Liver (tissue), 3 donors: Measurements from ENCODE around the gene UBASH3B.

Experiments
- EGR1 ChIP-seq, 2 donors: IDR thresholded peaks; 2 replicates each; pipeline ENCODE4 v1.6.1; 2016 to 2018; ENCODE audit warnings: antibody characterized with exemption in 2 of 2, low read depth in 2 of 2
- HNF4A ChIP-seq, 2 donors: conservative IDR thresholded peaks; 2 replicates each; pipeline ENCODE4 v1.6.1; 2016; ENCODE audit warnings: antibody characterized with exemption in 2 of 2, mild to moderate bottlenecking in 2 of 2
- JUND ChIP-seq, 2 donors: IDR thresholded peaks; 2 replicates each; pipeline ENCODE4 v1.6.1; 2016; ENCODE audit warnings: antibody characterized with exemption in 2 of 2
- RAD21 ChIP-seq, 2 donors: IDR thresholded peaks; 2 replicates each; pipeline ENCODE4 v1.6.1; 2016; ENCODE audit warnings: antibody characterized with exemption in 2 of 2, mild to moderate bottlenecking in 2 of 2
- RXRA ChIP-seq, 2 donors: IDR thresholded peaks; 2 replicates each; pipeline ENCODE4 v1.6.1; 2017 to 2018; ENCODE audit warnings: antibody characterized with exemption in 2 of 2, mild to moderate bottlenecking in 1 of 2
- YY1 ChIP-seq: IDR thresholded peaks from 2 replicates; pipeline ENCODE4 v1.6.1; 2016; ENCODE audit warnings: antibody characterized with exemption, mild to moderate bottlenecking
- TF ChIP-seq, protein P1 (sequence below): fragments of 150-350 bp; IDR thresholded peaks from 2 replicates; pipeline ENCODE4 v1.5.1; 2017; ENCODE audit warnings: improper control_type of control experiment, low read depth, low read length; ENCODE audit not compliant: missing input control
- TF ChIP-seq, protein P2 (sequence below): IDR thresholded peaks from 2 replicates; pipeline ENCODE4 v1.6.1; 2016; ENCODE audit warnings: antibody characterized with exemption
- TF ChIP-seq, protein P3 (sequence below): IDR thresholded peaks from 2 replicates; pipeline ENCODE4 v1.6.1; 2016; ENCODE audit warnings: antibody characterized with exemption
- donor health status: healthy.
- donor health status: healthy.

DNA sequence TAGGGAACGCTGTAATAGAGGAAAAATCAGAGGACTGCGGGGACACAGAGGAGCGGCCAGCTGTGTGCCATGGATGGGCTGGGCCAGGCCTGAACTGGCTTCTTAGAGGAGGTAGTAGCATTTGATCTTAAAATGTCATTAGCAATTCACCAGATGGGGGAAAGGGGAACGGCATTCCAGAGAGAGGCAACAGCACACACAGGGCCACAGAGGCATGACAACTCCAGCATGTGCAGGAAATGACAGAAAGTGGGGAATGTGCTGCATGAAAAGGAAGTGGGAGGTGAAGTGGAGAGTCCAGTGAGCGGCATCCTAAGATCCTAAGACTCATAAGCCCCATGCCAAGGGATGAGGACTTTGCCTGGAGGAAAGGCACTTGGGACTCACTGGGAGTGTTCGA lies 69.0 kb downstream of the UBASH3B start:
- TF ChIP-seq YY1 = no peak
- TF ChIP-seq, protein P1, sequence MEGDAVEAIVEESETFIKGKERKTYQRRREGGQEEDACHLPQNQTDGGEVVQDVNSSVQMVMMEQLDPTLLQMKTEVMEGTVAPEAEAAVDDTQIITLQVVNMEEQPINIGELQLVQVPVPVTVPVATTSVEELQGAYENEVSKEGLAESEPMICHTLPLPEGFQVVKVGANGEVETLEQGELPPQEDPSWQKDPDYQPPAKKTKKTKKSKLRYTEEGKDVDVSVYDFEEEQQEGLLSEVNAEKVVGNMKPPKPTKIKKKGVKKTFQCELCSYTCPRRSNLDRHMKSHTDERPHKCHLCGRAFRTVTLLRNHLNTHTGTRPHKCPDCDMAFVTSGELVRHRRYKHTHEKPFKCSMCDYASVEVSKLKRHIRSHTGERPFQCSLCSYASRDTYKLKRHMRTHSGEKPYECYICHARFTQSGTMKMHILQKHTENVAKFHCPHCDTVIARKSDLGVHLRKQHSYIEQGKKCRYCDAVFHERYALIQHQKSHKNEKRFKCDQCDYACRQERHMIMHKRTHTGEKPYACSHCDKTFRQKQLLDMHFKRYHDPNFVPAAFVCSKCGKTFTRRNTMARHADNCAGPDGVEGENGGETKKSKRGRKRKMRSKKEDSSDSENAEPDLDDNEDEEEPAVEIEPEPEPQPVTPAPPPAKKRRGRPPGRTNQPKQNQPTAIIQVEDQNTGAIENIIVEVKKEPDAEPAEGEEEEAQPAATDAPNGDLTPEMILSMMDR = no peak
- TF ChIP-seq, protein P2, sequence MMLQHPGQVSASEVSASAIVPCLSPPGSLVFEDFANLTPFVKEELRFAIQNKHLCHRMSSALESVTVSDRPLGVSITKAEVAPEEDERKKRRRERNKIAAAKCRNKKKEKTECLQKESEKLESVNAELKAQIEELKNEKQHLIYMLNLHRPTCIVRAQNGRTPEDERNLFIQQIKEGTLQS = no peak
- TF ChIP-seq RXRA (IDR thresholded peaks at IDR 0.05) = no peak
- TF ChIP-seq EGR1 (IDR thresholded peaks at IDR 0.05; ENCODE audit: low read depth in 2 of 2) = no peak
- TF ChIP-seq RAD21 (IDR thresholded peaks at IDR 0.05) = no peak
- no peak for TF ChIP-seq HNF4A (conservative IDR thresholded peaks at IDR 0.05)
- TF ChIP-seq, protein P3, sequence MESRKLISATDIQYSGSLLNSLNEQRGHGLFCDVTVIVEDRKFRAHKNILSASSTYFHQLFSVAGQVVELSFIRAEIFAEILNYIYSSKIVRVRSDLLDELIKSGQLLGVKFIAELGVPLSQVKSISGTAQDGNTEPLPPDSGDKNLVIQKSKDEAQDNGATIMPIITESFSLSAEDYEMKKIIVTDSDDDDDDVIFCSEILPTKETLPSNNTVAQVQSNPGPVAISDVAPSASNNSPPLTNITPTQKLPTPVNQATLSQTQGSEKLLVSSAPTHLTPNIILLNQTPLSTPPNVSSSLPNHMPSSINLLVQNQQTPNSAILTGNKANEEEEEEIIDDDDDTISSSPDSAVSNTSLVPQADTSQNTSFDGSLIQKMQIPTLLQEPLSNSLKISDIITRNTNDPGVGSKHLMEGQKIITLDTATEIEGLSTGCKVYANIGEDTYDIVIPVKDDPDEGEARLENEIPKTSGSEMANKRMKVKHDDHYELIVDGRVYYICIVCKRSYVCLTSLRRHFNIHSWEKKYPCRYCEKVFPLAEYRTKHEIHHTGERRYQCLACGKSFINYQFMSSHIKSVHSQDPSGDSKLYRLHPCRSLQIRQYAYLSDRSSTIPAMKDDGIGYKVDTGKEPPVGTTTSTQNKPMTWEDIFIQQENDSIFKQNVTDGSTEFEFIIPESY = no peak
- no peak for TF ChIP-seq JUND (IDR thresholded peaks at IDR 0.05)
